ENCODE data around the gene IGLL5.

The IGLL5 gene

DNA sequence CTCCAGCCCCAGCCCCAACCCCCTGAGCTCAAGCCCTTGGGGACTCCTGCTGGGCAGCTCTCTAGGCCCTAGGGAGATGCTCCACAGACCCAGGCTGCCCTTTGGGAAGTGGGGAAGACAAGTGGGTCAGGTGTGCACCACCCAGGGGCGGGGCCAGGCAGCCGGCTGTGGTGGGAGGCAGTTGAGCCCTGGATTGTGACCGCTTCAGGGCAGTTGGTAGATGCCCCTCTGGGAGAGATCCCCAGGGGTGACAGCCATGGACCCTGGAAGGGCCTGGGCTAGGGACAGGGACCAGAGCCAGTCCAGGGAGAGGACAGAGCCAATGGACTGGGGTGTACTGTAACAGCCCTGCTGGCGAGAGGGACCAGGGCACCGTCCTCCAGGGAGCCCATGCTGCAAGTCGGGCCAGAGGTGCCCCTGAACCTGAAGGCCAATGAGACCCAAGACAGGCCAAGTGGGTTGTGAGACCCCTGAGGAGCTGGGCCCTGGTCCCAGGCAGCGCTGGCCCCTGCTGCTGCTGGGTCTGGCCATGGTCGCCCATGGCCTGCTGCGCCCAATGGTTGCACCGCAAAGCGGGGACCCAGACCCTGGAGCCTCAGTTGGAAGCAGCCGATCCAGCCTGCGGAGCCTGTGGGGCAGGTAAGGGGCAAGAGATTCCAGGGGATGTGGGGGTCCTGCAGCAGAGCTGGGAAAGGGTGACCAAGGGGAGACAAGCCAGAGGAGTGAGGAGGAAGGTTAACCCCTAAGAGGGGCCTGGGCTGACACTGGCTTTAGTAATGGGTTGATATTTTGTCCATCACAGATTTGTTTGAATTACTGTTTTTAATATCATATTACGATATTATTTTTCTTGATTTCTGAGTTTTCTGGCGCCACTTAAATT lies at the start of gene IGLL5:
Gene IGLL5 (plus strand): TSS at position 196 of the 883 bp plus-strand sequence. CDS start 238 bp downstream, at position 434.
- in situ Hi-C loops (cut with MboI; ENCODE audit: low sequenced_read_pairs), result no loop called here

GRCh38 chr22:22838148-22838786 lies 49.3 kb upstream of the IGLL5 start:
- in situ Hi-C loops (cut with MboI; ENCODE audit: low sequenced_read_pairs), result no loop called here

DNA sequence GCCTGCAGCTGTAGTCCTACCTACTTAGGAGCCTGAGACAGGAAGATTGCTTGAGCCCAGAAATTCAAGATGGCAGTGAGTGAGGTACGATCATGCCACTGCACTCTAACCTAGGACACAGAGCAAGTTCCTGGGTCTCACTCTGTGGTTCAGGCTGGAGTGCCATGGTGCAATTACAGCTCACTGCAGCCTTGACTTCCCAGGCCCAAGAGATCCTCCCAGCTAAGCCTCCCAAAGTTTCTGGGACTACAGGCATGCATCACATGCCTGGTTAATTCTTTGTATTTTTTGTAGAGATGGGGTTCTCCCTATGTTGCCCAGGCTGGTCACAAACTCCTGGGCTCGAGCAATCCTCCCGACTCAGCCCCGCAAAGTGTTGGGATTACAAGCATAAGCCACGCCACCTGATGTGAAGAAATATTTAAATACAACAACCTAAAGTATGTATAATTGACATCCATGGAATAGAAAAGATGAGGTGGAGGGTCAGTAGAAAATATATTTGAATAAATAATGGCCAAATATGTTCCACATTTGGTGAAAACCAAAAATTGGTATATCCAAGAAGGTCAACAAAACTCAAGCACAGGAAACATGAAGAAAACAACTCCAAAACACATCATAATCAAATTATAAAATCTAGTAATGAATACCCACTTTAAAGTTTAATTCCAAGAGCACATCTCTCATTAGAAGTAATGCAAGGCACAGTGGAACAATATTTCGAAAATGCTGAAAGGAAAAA lies 47.9 kb upstream of the IGLL5 start:
- in situ Hi-C loops (cut with MboI; ENCODE audit: low sequenced_read_pairs), result no loop called here

GRCh38 chr22:22840780-22841179 lies 46.8 kb upstream of the IGLL5 start:
- in situ Hi-C loops (cut with MboI; ENCODE audit: low sequenced_read_pairs), result no loop called here

DNA sequence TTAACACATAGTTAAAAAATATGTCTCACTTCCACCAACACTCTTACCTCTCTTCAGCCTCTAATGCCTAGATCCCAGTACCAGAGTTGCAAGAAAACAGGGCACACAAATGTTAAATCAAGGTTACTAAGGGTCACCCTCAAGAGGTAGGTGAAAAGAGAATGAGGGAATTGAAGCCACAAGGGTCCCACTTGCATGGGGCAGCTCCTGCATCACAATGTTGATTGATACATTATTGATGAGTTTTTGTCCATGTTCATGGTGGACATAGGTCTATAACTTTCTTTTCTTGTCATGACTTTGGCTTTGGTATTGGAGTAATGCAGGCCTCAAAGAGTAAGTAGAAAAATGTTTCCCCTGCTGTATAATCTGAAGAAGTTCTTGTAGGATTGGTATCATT lies 46.0 kb upstream of the IGLL5 start:
- in situ Hi-C loops (cut with MboI; ENCODE audit: low sequenced_read_pairs), result no loop called here

DNA sequence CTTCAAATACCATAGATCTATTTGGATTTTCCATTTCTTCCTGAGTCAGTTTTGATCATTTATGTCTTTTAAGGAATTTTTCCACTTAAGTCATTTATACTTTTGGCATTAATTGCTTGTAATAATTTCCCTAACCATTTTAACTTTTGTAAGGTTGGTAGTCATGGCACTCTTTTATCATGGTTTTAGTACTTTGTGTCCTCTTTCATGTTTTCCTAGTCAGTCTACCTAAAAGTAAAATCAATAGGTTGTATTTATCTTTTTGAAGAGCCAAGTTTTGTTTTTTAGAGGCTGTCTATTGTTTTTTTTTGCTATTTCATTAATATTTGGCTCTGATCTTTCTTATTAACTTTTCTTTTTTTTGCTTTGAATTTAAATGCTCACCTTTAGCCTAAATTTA lies 45.5 kb upstream of the IGLL5 start:
- in situ Hi-C loops (cut with MboI; ENCODE audit: low sequenced_read_pairs), result no loop called here

- in situ Hi-C loops (cut with MboI; ENCODE audit: low sequenced_read_pairs), result no loop called here
Measured at GRCh38 chr22:22843848-22844247, 43.8 kb upstream of the IGLL5 start.

DNA sequence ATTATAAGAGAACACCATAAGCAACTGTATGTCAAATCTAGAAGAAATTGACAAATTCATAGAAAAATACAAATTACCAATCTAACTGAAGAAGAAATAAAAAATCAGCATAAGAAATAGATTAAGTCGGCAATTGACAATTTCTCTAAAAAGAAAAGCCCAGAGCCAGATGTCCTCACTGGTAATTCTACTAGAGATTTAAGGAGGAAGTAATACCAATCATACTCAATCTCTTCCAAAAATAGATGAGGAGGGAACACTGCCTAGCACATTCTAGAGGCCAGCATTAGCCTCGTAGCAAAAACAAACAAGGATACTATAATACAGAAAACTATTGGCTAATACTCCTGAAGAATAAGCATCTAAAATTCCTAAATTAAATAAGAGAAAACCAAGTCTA lies 40.4 kb upstream of the IGLL5 start:
- in situ Hi-C loops (cut with MboI; ENCODE audit: low sequenced_read_pairs), result no loop called here

DNA sequence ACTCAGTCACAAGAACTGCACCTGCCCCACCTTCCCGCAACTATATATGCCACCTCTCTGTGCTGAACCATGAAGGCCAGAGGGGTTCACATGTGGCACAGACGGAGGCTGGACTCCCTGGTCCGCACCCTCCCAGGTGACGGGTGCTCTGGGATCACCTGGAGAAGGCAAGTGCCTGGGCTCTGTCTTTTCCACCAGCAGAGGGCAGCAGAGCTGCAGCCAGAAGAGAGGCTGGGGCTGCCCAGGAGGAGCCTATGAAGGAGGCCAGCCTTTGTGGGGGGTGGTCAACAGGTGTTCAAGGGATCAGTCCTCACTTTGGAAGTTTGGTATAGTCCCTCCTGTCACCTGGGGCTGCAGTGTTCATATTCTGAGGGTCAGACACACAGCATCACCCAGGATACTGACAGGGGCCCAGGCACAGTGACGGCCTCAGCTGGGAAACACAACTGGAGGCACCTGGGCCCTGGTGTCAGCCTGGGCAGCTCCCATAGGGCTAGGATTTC lies 39.2 kb upstream of the IGLL5 start:
- in situ Hi-C loops (cut with MboI; ENCODE audit: low sequenced_read_pairs), result no loop called here

DNA sequence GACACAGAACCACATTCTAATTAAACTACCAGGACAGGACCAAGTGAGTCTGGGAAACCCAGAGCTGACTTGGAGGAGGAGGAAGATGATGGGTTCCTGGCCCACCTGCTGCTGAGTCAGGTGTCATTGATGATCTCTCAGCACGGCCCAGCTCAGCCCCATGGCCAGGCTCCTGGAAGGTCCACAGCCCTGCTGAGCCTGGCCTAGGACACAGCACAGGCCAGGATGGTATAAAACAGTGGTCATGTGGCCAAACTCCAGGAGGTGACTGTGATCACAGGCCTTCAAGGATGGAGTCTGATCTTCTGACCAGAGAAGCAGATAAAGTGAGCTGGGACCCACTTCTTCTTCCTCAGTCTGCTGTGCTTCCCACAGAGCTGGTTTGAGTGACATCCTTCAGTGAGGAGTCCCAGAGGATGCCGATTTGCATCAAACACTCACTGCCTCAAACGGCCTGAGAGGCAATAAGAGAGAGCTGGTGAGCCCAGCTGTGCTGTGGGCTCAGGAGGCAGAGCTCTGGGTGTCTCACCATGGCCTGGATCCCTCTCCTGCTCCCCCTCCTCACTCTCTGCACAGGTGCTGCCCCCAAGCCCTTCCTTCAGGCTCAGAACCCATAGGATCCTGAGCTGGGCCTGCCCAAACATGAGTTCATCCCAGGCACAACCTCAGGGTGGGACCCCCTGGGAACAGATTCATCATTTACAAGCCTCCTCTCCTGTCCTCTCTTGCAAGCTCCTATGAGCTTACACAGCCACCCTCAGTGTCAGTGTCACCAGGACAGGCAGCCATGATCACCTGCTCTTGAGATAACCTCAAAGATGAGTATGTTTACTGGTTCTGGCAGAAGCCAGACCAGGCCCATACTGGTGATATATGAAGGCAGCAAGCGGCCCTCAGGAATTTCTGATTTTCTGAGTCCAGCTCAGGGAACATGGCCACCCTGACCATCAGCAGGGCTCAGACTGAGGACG lies 37.7 kb upstream of the IGLL5 start:
- in situ Hi-C loops (cut with MboI; ENCODE audit: low sequenced_read_pairs), result no loop called here

- in situ Hi-C loops (cut with MboI; ENCODE audit: low sequenced_read_pairs), result no loop called here
Measured at GRCh38 chr22:22851969-22852368, 35.6 kb upstream of the IGLL5 start.

GRCh38 chr22:22853713-22854112 lies 33.9 kb upstream of the IGLL5 start:
- in situ Hi-C loops (cut with MboI; ENCODE audit: low sequenced_read_pairs), result no loop called here

DNA sequence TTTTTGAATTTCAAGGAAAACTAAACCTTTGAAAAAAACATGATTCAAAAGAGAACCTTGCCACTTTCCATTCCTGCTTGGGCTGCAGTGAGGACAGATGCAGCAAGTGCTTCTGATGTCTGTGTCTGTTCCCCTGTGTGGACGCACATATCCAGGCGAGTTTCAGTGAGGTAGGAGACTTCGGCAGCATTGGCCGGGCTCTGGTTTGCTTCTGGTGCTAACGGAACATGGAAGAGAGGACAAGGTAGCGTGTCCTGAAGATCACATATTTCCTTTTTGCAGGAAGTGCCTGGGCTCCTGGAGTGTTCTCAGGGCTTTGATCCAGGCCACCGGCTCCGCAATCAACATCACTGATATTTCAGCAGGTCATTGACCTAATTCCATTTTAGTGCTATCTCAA lies 33.1 kb upstream of the IGLL5 start:
- in situ Hi-C loops (cut with MboI; ENCODE audit: low sequenced_read_pairs), result no loop called here

GRCh38 chr22:22855085-22855484 lies 32.5 kb upstream of the IGLL5 start:
- in situ Hi-C loops (cut with MboI; ENCODE audit: low sequenced_read_pairs), result no loop called here

- in situ Hi-C loops (cut with MboI; ENCODE audit: low sequenced_read_pairs), result no loop called here
Measured at GRCh38 chr22:22855617-22856308, 31.9 kb upstream of the IGLL5 start.

DNA sequence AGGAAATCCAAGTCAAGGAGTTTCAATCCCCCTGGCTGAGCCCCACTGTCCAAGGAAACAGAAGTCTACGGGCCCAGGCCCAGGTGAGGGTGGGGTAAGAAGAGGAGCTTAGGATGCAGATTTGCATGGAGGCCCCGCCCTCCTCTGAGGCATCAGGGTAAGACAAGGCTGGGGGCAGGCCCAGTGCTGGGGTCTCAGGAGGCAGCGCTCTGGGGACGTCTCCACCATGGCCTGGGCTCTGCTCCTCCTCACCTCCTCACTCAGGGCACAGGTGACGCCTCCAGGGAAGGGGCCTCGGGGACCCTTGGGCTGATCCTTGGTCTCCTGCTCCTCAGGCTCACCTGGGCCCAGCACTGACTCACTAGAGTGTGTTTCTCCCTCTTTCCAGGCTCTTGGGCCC lies 31.3 kb upstream of the IGLL5 start:
- in situ Hi-C loops (cut with MboI; ENCODE audit: low sequenced_read_pairs), result no loop called here

GRCh38 chr22:22856885-22857606 lies 30.6 kb upstream of the IGLL5 start:
- in situ Hi-C loops (cut with MboI; ENCODE audit: low sequenced_read_pairs), result no loop called here

- in situ Hi-C loops (cut with MboI; ENCODE audit: low sequenced_read_pairs), result no loop called here
Measured at GRCh38 chr22:22857607-22858558, 29.7 kb upstream of the IGLL5 start.
